ENCODE results near the gene DDC.

DDC gene

GRCh38 chr7:50491943-50492342 lies 73.3 kb downstream of the DDC start:
- Histone ChIP-seq H3K27ac (no peak overlapping the region), H3K9ac (no peak overlapping the region), H3K27me3 (no peaks in the 10 kb centered on the region), H3K4me3 (no peak overlapping the region), H3K4me1 (peaks cover 10% of the 10 kb centered on the region; the same call in 1 of the 2 replicates), H3K4me2 (no peak overlapping the region), H4K20me1 (no peaks in the 10 kb centered on the region), H3K9me3 (peaks cover 28% of the 10 kb centered on the region), H3K36me3 (no peaks in the 10 kb centered on the region)
- TF ChIP-seq Cebpa-rat (IDR thresholded peaks at IDR 0.05): no peak

- TF ChIP-seq Cebpa-rat (IDR thresholded peaks at IDR 0.05): no peak
Measured at GRCh38 chr7:50491209-50491608, 74.0 kb downstream of the DDC start.

GRCh38 chr7:50488379-50488778 lies 76.8 kb downstream of the DDC start:
- Histone ChIP-seq H3K27me3 (no peaks in the 10 kb centered on the region), H3K27ac (no peak overlapping the region), H3K4me1 (peaks cover 10% of the 10 kb centered on the region; the same call in 1 of the 2 replicates), H3K4me2 (no peak overlapping the region), H3K36me3 (no peaks in the 10 kb centered on the region), H3K4me3 (no peak overlapping the region), H4K20me1 (no peaks in the 10 kb centered on the region), H3K9ac (no peak overlapping the region), H3K9me3 (peaks cover 32% of the 10 kb centered on the region)
- TF ChIP-seq Cebpa-rat (IDR thresholded peaks at IDR 0.05): no peak

More at GRCh38 chr7:50491209-50491608, 74.0 kb downstream of the DDC start:
- Histone ChIP-seq H3K27ac (no peak overlapping the region), H3K27me3 (no peaks in the 10 kb centered on the region), H3K36me3 (no peaks in the 10 kb centered on the region), H4K20me1 (no peaks in the 10 kb centered on the region), H3K4me1 (peaks cover 10% of the 10 kb centered on the region; the same call in 1 of the 2 replicates), H3K4me3 (no peak overlapping the region), H3K9me3 (peaks cover 32% of the 10 kb centered on the region), H3K4me2 (peak overlapping the region; percentile 15), H3K9ac (no peak overlapping the region)

GRCh38 chr7:50486512-50486911 lies 78.7 kb downstream of the DDC start:
- H3K4me2 ChIP-seq: no peak overlapping the region
- no peak overlapping the region for H3K4me3 ChIP-seq
- H3K9ac ChIP-seq: no peak overlapping the region
- H3K9me3 ChIP-seq: peaks cover 24% of the 10 kb centered on the region
- no peak for TF ChIP-seq Cebpa-rat (IDR thresholded peaks at IDR 0.05)
- no peaks in the 10 kb centered on the region for H4K20me1 ChIP-seq
- H3K36me3 ChIP-seq: no peaks in the 10 kb centered on the region
- H3K4me1 ChIP-seq: peaks cover 6% of the 10 kb centered on the region; the same call in 1 of the 2 replicates
- H3K27ac ChIP-seq: no peak overlapping the region
- H3K27me3 ChIP-seq: no peaks in the 10 kb centered on the region

DNA sequence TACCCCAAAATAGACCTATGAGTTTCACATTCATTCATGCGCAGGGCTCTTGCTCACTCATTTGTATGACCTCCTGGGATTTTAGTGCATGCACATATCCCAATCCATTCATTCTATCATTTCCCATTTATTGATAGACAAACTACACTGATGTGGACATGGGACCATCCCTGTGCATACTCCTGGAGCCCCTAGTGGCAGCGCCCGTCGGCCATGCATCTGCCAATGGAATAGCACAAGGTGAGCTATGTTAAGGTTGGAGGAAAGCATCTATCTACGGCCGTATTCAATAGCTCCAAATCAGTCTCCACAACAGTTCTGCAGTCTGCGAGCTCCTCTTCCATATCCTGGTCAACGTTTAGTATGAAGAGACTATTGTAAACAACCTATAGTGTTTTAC lies 83.3 kb downstream of the DDC start:
- 0 out of 2 replicates have a peak, but pooled peaks cover 4% of the 10 kb centered on the region for H3K9me3 ChIP-seq
- no peak overlapping the region for H3K9ac ChIP-seq
- H3K4me3 ChIP-seq: no peak overlapping the region
- H3K27me3 ChIP-seq: no peaks in the 10 kb centered on the region
- no peak overlapping the region for H3K4me2 ChIP-seq
- no peaks in the 10 kb centered on the region for H3K36me3 ChIP-seq
- no peak overlapping the region for H3K27ac ChIP-seq
- H4K20me1 ChIP-seq: no peaks in the 10 kb centered on the region
- no peak for TF ChIP-seq Cebpa-rat (IDR thresholded peaks at IDR 0.05)
- no peaks in the 10 kb centered on the region for H3K4me1 ChIP-seq

DNA sequence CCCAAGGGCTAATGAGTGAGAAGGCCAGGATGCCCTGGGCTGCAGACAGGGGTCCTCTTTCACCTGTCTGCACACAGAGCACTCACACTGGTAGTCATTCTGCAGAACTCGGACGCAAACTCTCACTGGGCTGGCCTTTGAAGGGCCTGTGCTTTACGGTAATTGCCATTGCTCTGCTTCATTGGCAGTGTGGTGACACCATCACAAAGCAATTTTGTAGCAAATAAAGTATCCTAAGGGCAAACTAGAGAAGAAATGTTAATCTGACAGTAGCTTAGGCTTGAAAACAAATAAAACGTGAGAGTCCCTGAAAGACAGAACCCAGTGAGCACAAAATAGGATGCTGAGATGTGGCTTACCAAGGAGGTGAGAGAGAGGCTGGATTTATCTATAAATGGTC lies 84.4 kb downstream of the DDC start:
- Histone ChIP-seq H3K9ac (no peak overlapping the region), H3K4me3 (no peak overlapping the region), H3K4me2 (no peak overlapping the region), H3K27ac (no peak overlapping the region), H3K9me3 (no peaks in the 10 kb centered on the region), H4K20me1 (no peaks in the 10 kb centered on the region), H3K4me1 (no peaks in the 10 kb centered on the region), H3K36me3 (no peaks in the 10 kb centered on the region), H3K27me3 (no peaks in the 10 kb centered on the region)
- TF ChIP-seq Cebpa-rat (IDR thresholded peaks at IDR 0.05): no peak

GRCh38 chr7:50479743-50480517 lies 85.3 kb downstream of the DDC start:
- Histone ChIP-seq H3K4me2 (no peak overlapping the region), H3K27ac (no peak overlapping the region), H3K36me3 (no peaks in the 10 kb centered on the region), H3K9me3 (no peaks in the 10 kb centered on the region), H4K20me1 (no peaks in the 10 kb centered on the region), H3K4me1 (no peaks in the 10 kb centered on the region), H3K9ac (no peak overlapping the region), H3K4me3 (no peak overlapping the region), H3K27me3 (no peaks in the 10 kb centered on the region)
- no peak for TF ChIP-seq Cebpa-rat (IDR thresholded peaks at IDR 0.05)

- no peak overlapping the region for H3K27ac ChIP-seq
- H3K9me3 ChIP-seq: no peaks in the 10 kb centered on the region
- H3K4me2 ChIP-seq: no peak overlapping the region
- TF ChIP-seq Cebpa-rat (IDR thresholded peaks at IDR 0.05): no peak
- H3K9ac ChIP-seq: no peak overlapping the region
- no peaks in the 10 kb centered on the region for H3K36me3 ChIP-seq
- H4K20me1 ChIP-seq: no peaks in the 10 kb centered on the region
- no peaks in the 10 kb centered on the region for H3K27me3 ChIP-seq
- no peak overlapping the region for H3K4me3 ChIP-seq
- no peaks in the 10 kb centered on the region for H3K4me1 ChIP-seq
Measured at GRCh38 chr7:50477640-50478039, 87.6 kb downstream of the DDC start.

DNA sequence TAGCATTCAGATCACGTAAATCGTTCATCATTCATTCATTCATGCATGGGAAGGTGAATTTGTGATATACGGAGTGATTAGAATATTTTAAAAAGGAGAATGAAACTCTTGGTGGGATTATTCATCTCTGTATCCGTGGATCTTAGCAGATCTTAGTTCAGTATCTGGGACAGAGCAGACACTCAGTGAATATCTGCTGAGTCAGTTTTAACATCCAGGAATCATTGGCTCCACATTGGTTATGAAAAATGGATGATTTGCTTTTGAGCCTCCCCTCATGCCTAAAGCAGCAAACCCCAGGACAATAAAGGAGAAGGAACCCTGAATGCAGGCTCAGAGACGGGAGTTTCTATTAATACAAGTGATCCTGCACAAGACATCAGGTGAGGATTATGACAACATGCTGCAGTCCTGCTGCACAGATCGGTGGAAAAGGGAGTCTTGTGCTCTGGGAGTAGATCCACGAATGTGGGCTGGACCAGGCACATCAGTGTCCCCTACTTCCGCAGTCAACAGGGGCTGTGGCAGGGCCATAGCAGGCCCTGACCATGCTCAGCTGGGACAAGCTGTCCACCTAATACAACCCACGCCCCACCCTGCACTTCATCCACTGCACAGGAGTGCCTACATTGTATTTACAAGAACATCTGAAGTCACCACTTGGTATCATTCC lies 88.1 kb downstream of the DDC start:
- no peaks in the 10 kb centered on the region for H3K27me3 ChIP-seq
- no peak for TF ChIP-seq Cebpa-rat (IDR thresholded peaks at IDR 0.05)

DNA sequence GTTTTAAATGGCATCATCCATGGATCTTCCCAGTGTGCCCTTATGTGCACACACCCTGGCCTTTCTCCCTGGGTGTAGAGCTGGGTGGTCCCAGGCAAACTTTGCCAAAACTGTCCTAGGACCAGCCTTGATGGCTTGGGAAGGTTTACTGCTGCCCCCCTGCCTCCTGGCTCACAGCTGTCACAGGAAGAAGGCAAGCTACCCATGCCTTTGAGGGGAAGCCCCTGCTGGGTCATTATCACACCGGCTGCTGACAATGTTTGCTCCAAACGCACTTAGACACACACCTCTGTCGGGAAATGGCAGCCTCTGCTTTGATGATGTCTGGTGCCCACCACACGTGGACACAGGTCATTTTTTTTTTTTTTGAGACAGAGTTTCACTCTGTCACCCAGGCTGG lies 89.9 kb downstream of the DDC start:
- no peaks in the 10 kb centered on the region for H4K20me1 ChIP-seq
- H3K4me2 ChIP-seq: no peak overlapping the region
- H3K27me3 ChIP-seq: no peaks in the 10 kb centered on the region
- no peaks in the 10 kb centered on the region for H3K36me3 ChIP-seq
- no peak overlapping the region for H3K4me3 ChIP-seq
- no peak overlapping the region for H3K9ac ChIP-seq
- no peak for TF ChIP-seq Cebpa-rat (IDR thresholded peaks at IDR 0.05)
- no peaks in the 10 kb centered on the region for H3K9me3 ChIP-seq
- H3K4me1 ChIP-seq: peaks cover 20% of the 10 kb centered on the region
- H3K27ac ChIP-seq: no peak overlapping the region

More for the DNA sequence above, 88.1 kb downstream of the DDC start:
- no peak overlapping the region for H3K9ac ChIP-seq
- H3K36me3 ChIP-seq: no peaks in the 10 kb centered on the region
- H4K20me1 ChIP-seq: no peaks in the 10 kb centered on the region
- no peaks in the 10 kb centered on the region for H3K9me3 ChIP-seq
- H3K27ac ChIP-seq: no peak overlapping the region
- H3K4me2 ChIP-seq: no peak overlapping the region
- no peak overlapping the region for H3K4me3 ChIP-seq
- peaks cover 3% of the 10 kb centered on the region for H3K4me1 ChIP-seq
